Measurements from ENCODE around the gene ERCC1. TPM values are rescaled to one million over a fixed set of nuclear protein-coding genes. Genes with fewer than 3 reads are reported as not detected.

Gene ERCC1
- total RNA-seq, 1 experiment from 2014 or later = 57.3 TPM

DNA sequence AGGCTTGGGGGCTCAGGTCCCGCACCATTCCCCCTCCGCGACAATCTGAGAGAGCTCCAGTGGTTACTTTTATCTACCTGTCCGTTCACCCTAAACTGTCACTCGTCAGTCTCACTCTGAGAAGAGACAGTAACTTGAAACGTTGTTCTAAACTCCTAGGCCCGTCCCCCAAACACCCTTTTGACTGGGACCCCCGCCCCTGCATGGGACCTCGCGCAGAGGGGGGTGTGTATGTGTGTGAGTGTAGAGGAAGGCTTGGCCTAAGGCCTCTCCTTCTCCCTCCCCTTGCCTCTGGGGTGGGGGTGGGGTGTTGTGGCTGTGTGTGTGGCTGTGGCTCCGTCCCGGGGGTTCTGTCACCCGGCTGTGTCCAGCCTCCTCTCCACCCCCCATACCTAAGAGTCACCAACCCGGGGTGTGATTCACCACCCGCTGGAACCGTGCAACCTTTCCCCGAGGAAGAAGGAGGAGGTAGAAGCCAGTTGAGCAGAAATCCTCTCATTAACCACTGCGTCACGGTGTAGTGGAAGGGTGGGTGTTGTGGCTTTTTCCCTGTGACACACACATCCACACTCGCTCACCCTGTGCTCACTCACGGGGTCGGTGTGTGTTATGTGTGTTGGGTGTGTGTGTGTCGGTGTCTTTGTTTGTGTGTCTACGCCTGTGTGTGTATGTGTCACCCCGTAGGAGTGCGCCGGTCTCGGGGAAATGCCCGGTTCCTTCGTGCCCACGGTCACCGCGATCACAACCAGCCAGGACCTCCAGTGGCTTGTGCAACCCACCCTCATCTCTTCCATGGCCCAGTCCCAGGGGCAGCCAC is 46.4 kb upstream of the ERCC1 start:
- no peaks in the 10 kb centered on the region for H3K27me3 ChIP-seq (ENCODE audit: low read length)
- peak overlapping the region; percentile 89; the same call in 1 of the 2 replicates for H3K9ac ChIP-seq (ENCODE audit: low read length)
- ATAC-seq (peak; percentile 41), DNase-seq (peak; percentile 84)
- H3K4me3 ChIP-seq (ENCODE audit: low read length) = peak overlapping the region; percentile 79
- peaks cover 11% of the 10 kb centered on the region for H3K4me1 ChIP-seq (ENCODE audit: insufficient read depth, low read length)
- CTCF ChIA-PET = interaction anchor here (1.9 kb wide), 1 partner anchor 9 kb away, joined by 9 read pairs; no protein-coding TSS in a partner anchor
- intact Hi-C loops (cut with micrococcal nuclease) = no loop called here
- peaks cover 33% of the 10 kb centered on the region for H4K20me1 ChIP-seq (ENCODE audit: low read length)
- peak overlapping the region; percentile 97 for H3K4me2 ChIP-seq (ENCODE audit: low read length)
- H3K79me2 ChIP-seq (ENCODE audit: low read length) = peaks cover 16% of the 10 kb centered on the region
- no peak for TF ChIP-seq EZH2phosphoT487 (IDR thresholded peaks at IDR 0.05; ENCODE audit: borderline replicate concordance, low read length)
- TF ChIP-seq, protein P1, sequence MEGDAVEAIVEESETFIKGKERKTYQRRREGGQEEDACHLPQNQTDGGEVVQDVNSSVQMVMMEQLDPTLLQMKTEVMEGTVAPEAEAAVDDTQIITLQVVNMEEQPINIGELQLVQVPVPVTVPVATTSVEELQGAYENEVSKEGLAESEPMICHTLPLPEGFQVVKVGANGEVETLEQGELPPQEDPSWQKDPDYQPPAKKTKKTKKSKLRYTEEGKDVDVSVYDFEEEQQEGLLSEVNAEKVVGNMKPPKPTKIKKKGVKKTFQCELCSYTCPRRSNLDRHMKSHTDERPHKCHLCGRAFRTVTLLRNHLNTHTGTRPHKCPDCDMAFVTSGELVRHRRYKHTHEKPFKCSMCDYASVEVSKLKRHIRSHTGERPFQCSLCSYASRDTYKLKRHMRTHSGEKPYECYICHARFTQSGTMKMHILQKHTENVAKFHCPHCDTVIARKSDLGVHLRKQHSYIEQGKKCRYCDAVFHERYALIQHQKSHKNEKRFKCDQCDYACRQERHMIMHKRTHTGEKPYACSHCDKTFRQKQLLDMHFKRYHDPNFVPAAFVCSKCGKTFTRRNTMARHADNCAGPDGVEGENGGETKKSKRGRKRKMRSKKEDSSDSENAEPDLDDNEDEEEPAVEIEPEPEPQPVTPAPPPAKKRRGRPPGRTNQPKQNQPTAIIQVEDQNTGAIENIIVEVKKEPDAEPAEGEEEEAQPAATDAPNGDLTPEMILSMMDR (conservative IDR thresholded peaks at IDR 0.05; ENCODE audit: low read depth, low read length) = no peak
- TF ChIP-seq EZH2 (IDR thresholded peaks at IDR 0.05; ENCODE audit: low read length, unreplicated experiment) = no peak
- POLR2A ChIA-PET (ENCODE audit: unreplicated experiment) = no interaction called here
- no TSS peak for BruUV-seq (replicated peaks)
- no peaks in the 10 kb centered on the region for H3F3A ChIP-seq (ENCODE audit: low read length, unreplicated experiment)
- H3K36me3 ChIP-seq (ENCODE audit: low read depth, low read length) = no peaks in the 10 kb centered on the region
- H3K27ac ChIP-seq (ENCODE audit: low read length) = peak overlapping the region; percentile 46
- no peaks in the 10 kb centered on the region for H3K9me2 ChIP-seq (replicated peaks; ENCODE audit: low read length)
- no peak overlapping the region for H2AFZ ChIP-seq (ENCODE audit: low read length)
- no peaks in the 10 kb centered on the region for H3K9me3 ChIP-seq (ENCODE audit: low read length)

DNA sequence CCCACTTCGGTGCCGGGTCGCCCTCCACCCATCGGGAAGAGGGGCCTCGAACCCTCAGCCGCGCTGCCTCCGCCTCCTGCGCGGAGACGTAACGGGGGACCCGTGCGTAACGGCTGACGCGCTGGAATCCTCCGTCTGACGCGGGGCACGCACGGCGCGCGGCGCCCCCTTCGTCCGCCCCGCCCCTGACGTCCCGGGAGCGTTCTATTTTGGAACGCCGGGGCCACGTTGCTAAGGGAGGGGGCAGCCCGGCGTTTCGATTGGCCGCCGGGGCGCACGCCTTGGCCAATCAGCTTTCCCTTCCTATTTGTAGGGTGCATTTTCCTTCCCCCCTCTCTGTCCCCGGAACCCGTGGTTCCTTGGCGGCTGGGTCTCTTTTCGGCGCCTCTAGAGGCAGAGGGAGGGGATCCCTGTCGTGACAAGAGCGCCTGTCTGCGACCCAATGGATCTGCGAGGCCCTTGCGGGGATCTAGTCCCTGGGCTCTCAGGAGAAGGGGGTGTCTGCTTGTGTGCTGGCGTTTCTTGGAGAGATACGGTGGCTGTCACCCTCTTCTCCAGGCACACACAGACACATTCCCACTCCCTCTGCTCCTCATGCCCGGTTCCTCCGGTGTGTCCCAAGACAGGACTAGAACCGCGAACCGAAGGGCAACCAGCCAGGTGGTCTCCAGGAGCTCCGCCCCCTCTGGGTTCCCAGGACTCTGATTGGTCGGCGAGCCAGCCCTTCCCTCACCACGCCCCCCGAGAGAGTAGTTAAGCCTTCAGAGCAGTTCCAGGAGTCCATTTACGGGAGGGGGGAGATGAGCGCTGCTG is 45.6 kb upstream of the ERCC1 start:
- DNase-seq (peak; percentile 91), ATAC-seq (peak; percentile 63)
- no peaks in the 10 kb centered on the region for H3F3A ChIP-seq (ENCODE audit: low read length, unreplicated experiment)
- peak overlapping the region; percentile 97 for H3K4me2 ChIP-seq (ENCODE audit: low read length)
- H4K20me1 ChIP-seq (ENCODE audit: low read length) = peaks cover 33% of the 10 kb centered on the region
- intact Hi-C loops (cut with micrococcal nuclease) = no loop called here
- H3K27ac ChIP-seq (ENCODE audit: low read length) = peak overlapping the region; percentile 62
- TF ChIP-seq EZH2phosphoT487 (IDR thresholded peaks at IDR 0.05; ENCODE audit: borderline replicate concordance, low read length) (no peak), EZH2 (IDR thresholded peaks at IDR 0.05; ENCODE audit: low read length, unreplicated experiment) (no peak)
- TF ChIP-seq, protein P1 (conservative IDR thresholded peaks at IDR 0.05; ENCODE audit: low read depth, low read length) = no peak
- peaks cover 16% of the 10 kb centered on the region for H3K79me2 ChIP-seq (ENCODE audit: low read length)
- peaks cover 11% of the 10 kb centered on the region for H3K4me1 ChIP-seq (ENCODE audit: insufficient read depth, low read length)
- POLR2A ChIA-PET (ENCODE audit: unreplicated experiment) = interaction anchor here (0.6 to 0.9 kb wide), 4 partner anchors 14 to 433 kb away, joined by 3 to 4 read pairs (median 4); partner anchors contain the start of gene MYPOP
- H3K9me3 ChIP-seq (ENCODE audit: low read length) = no peaks in the 10 kb centered on the region
- CTCF ChIA-PET = interaction anchor here (1.9 kb wide), 1 partner anchor 9 kb away, joined by 9 read pairs; no protein-coding TSS in a partner anchor
- H3K4me3 ChIP-seq (ENCODE audit: low read length) = peak overlapping the region; percentile 79
- no peak overlapping the region for H2AFZ ChIP-seq (ENCODE audit: low read length)
- no peaks in the 10 kb centered on the region for H3K27me3 ChIP-seq (ENCODE audit: low read length)
- no peaks in the 10 kb centered on the region for H3K36me3 ChIP-seq (ENCODE audit: low read depth, low read length)
- no TSS peak for BruUV-seq (replicated peaks)
- peak overlapping the region; percentile 89 for H3K9ac ChIP-seq (ENCODE audit: low read length)
- H3K9me2 ChIP-seq (replicated peaks; ENCODE audit: low read length) = no peaks in the 10 kb centered on the region

Data from PC-3 (cell line).